CD14-positive monocyte (primary cell): ENCODE results near the gene KRT1. TPM values are rescaled to one million over a fixed set of nuclear protein-coding genes. Genes with fewer than 3 reads are reported as not detected.
A peak's percentile ranks its signal among the peaks of the same experiment; 100 is the strongest.

Source experiments
- DNase-seq, 3 donors: peaks; one replicate each; pipeline ENCODE4 v3.0.0-alpha.2; 2011 to 2022
- H2AFZ ChIP-seq: 2 replicates; pipeline ENCODE4 v1.6.0; 2012; ENCODE audit warnings: mild to moderate bottlenecking, low read depth, low read length, inconsistent platforms; ENCODE audit not compliant: insufficient read depth, poor library complexity, severe bottlenecking
- H3K27ac ChIP-seq, 2 donors: 1 replicate in 1 of 2; 2 replicates in 1 of 2; pipeline ENCODE4 v1.5.1; 2012 to 2013; ENCODE audit warnings: low read length in 2 of 2, control low read depth in 1 of 2, inconsistent platforms in 1 of 2, low read depth in 1 of 2, mild to moderate bottlenecking in 1 of 2
- H3K27me3 ChIP-seq, 2 donors: one replicate each; pipeline versions ENCODE4 v1.6.0 to v1.6.1; 2011 to 2013; ENCODE audit warnings: low read length in 2 of 2; ENCODE audit not compliant: control insufficient read depth in 2 of 2, insufficient read depth in 2 of 2
- H3K36me3 ChIP-seq, 2 donors: replicated peaks in 1 of 2; 1 replicate in 1 of 2; 2 replicates in 1 of 2; pipeline versions ENCODE4 v1.5.1 to v1.6.1; 2012 to 2013; ENCODE audit warnings: low read length in 2 of 2, control low read depth in 1 of 2, inconsistent platforms in 1 of 2, mild to moderate bottlenecking in 1 of 2; ENCODE audit not compliant: insufficient read depth in 2 of 2, control insufficient read depth in 1 of 2
- H3K4me1 ChIP-seq, 2 donors: 1 replicate in 1 of 2; 2 replicates in 1 of 2; pipeline versions ENCODE4 v1.5.1 to v1.6.1; 2012 to 2013; ENCODE audit warnings: low read length in 2 of 2, control low read depth in 1 of 2, inconsistent platforms in 1 of 2, mild to moderate bottlenecking in 1 of 2, moderate library complexity in 1 of 2; ENCODE audit not compliant: insufficient read depth in 2 of 2, control insufficient read depth in 1 of 2
- H3K4me2 ChIP-seq: replicated peaks from 2 replicates; pipeline ENCODE3; 2012; ENCODE audit warnings: low read length, moderate library complexity, mild to moderate bottlenecking; ENCODE audit not compliant: poor library complexity, severe bottlenecking; ENCODE audit errors: extremely low read depth
- H3K4me3 ChIP-seq, 3 experiments: fragments of 200-600 bp in 1 of 3; sonication (generic) in 1 of 3; replicated peaks in 1 of 3; 1 replicate in 2 of 3; 2 replicates in 1 of 3; pipeline ENCODE4 v1.5.1; 2011 to 2013; ENCODE audit warnings: low read length in 3 of 3, mild to moderate bottlenecking in 3 of 3, control low read depth in 2 of 3, low read depth in 2 of 3, inconsistent platforms in 1 of 3, moderate library complexity in 1 of 3
- H3K79me2 ChIP-seq: 2 replicates; pipeline ENCODE4 v1.6.0; 2012; ENCODE audit warnings: mild to moderate bottlenecking, control low read depth, inconsistent platforms, low read length, moderate library complexity; ENCODE audit not compliant: insufficient read depth
- H3K9ac ChIP-seq: 2 replicates; pipeline ENCODE4 v1.6.0; 2017; ENCODE audit warnings: low read length, mild to moderate bottlenecking; ENCODE audit not compliant: insufficient read depth, poor library complexity, severe bottlenecking
- H3K9me3 ChIP-seq, 2 donors: replicated peaks in 1 of 2; 1 replicate in 1 of 2; 2 replicates in 1 of 2; pipeline versions ENCODE4 v1.5.1 to v1.6.1; 2012 to 2013; ENCODE audit warnings: low read length in 2 of 2, control low read depth in 1 of 2; ENCODE audit not compliant: control insufficient read depth in 1 of 2, insufficient read depth in 1 of 2
- H4K20me1 ChIP-seq: 2 replicates; pipeline ENCODE4 v1.6.0; 2012; ENCODE audit warnings: mild to moderate bottlenecking, low read length, control low read depth, moderate library complexity; ENCODE audit not compliant: insufficient read depth
- H3K27ac Mint-ChIP-seq, 7 donors: one replicate each; pipeline ENCODE4 v1.8.0; 2020; ENCODE audit warnings: mild to moderate bottlenecking in 7 of 7, mixed read lengths in 7 of 7, moderate library complexity in 6 of 7, inconsistent platforms in 2 of 7
- H3K27me3 Mint-ChIP-seq, 3 donors: one replicate each; pipeline ENCODE4 v1.8.0; 2021 to 2022; ENCODE audit warnings: low read depth in 3 of 3, mild to moderate bottlenecking in 3 of 3, mixed read lengths in 3 of 3, moderate library complexity in 3 of 3, inconsistent platforms in 1 of 3
- H3K36me3 Mint-ChIP-seq, 2 donors: one replicate each; pipeline ENCODE4 v1.8.0; 2020; ENCODE audit warnings: mixed read lengths in 2 of 2, inconsistent platforms in 1 of 2, mild to moderate bottlenecking in 1 of 2
- H3K4me1 Mint-ChIP-seq: one replicate; pipeline ENCODE4 v1.8.0; 2020; ENCODE audit warnings: mild to moderate bottlenecking, mixed read lengths
- H3K4me3 Mint-ChIP-seq, 2 donors: one replicate each; pipeline ENCODE4 v1.8.0; 2020; ENCODE audit warnings: mild to moderate bottlenecking in 2 of 2, mixed read lengths in 2 of 2, moderate library complexity in 1 of 2
- H3K9me3 Mint-ChIP-seq, 7 donors: one replicate each; pipeline ENCODE4 v1.8.0; 2020 to 2022; ENCODE audit warnings: mixed read lengths in 7 of 7, mild to moderate bottlenecking in 6 of 7, moderate library complexity in 6 of 7, inconsistent platforms in 2 of 7
- CTCF ChIP-seq: fragments of 200-600 bp; IDR thresholded peaks from one replicate; pipeline ENCODE4 v1.8.0; 2022; ENCODE audit warnings: antibody characterized with exemption, mild to moderate bottlenecking
- WGBS: methylation state at CpG from one replicate; pipeline ENCODE4 v1.1.5; 2013; ENCODE audit warnings: missing lambda C conversion rate; ENCODE audit not compliant: insufficient coverage; 5-methylcytosine and 5-hydroxymethylcytosine counted together
- intact Hi-C, 2 donors: fragments of 100-400 bp; cut with micrococcal nuclease; formaldehyde crosslinking; loops; one replicate each; pipeline versions ENCODE4 v1.15.0 to v1.15.1; 2023
- polyA plus RNA-seq, 3 donors: library from polyadenylated mRNA; depleted of rRNA in 1 of 3; unstranded in 2 of 3; stranded (reverse) in 1 of 3; fragments of 300-500 nt in 2 of 3; fragments of >200 nt in 1 of 3; fragmentation: Illumina TruSeq in 2 of 3; gene quantifications; 1 replicate in 2 of 3; 2 replicates in 1 of 3; pipeline ENCODE4 v1.2.3, GENCODE V29; 2012 to 2021

KRT1 gene
- polyA plus RNA-seq, 3 donors = not detected

GRCh38 chr12:52690351-52691075 is 10.3 kb upstream of the KRT1 start:
- peaks cover 35 to 49% (median 36%) of the 10 kb centered on the region in 3 donors for H3K27me3 Mint-ChIP-seq
- Histone ChIP-seq H4K20me1 (no peaks in the 10 kb centered on the region), H3K27ac (no peak overlapping the region), H3K79me2 (no peaks in the 10 kb centered on the region), H3K9me3 (peaks cover 0 to 5% of the 10 kb centered on the region in 2 donors), H3K27me3 (peaks cover 17 to 34% of the 10 kb centered on the region in 2 donors), H2AFZ (peak overlapping the region; percentile 63), H3K36me3 (no peaks in the 10 kb centered on the region), H3K4me1 (peaks cover 3 to 5% of the 10 kb centered on the region in 2 donors), H3K4me2 (peak overlapping the region; percentile 57), H3K9ac (peak overlapping the region; percentile 27), H3K4me3 (peak overlapping the region in 1 of 3 experiments; percentile 51)
- 81% methylated on average over 2 of the region's 8 CpGs for WGBS
- DNase-seq = no peak
- no peak for TF ChIP-seq CTCF
- no peaks in the 10 kb centered on the region for H3K36me3 Mint-ChIP-seq
- peak overlapping the region; percentile 74 to 90 for H3K4me3 Mint-ChIP-seq
- H3K9me3 Mint-ChIP-seq = peaks cover 0 to 3% (median 0%) of the 10 kb centered on the region in 7 donors
- intact Hi-C loops = no loop called here
- H3K27ac Mint-ChIP-seq = peak overlapping the region in 1 of 7 donors; percentile 16
- H3K4me1 Mint-ChIP-seq = peaks cover 9% of the 10 kb centered on the region

- peaks cover 35 to 51% (median 36%) of the 10 kb centered on the region in 3 donors for H3K27me3 Mint-ChIP-seq
- no peak for DNase-seq
- H3K4me3 Mint-ChIP-seq = peak overlapping the region in 1 of 2 donors; percentile 23
- H4K20me1 ChIP-seq = no peaks in the 10 kb centered on the region
- H3K4me1 Mint-ChIP-seq = peaks cover 9% of the 10 kb centered on the region
- peaks cover 0 to 5% of the 10 kb centered on the region in 2 donors for H3K9me3 ChIP-seq
- H3K27me3 ChIP-seq = peaks cover 17 to 34% of the 10 kb centered on the region in 2 donors
- intact Hi-C loops = no loop called here
- H3K4me2 ChIP-seq = no peak overlapping the region
- no peak overlapping the region for H3K4me3 ChIP-seq
- TF ChIP-seq CTCF = no peak
- H3K36me3 Mint-ChIP-seq = no peaks in the 10 kb centered on the region
- H3K36me3 ChIP-seq = no peaks in the 10 kb centered on the region
- peaks cover 3 to 5% of the 10 kb centered on the region in 2 donors for H3K4me1 ChIP-seq
- no peak overlapping the region for H3K27ac Mint-ChIP-seq
- H2AFZ ChIP-seq = no peak overlapping the region
- peaks cover 0 to 3% (median 0%) of the 10 kb centered on the region in 7 donors for H3K9me3 Mint-ChIP-seq
- WGBS = no CpG with 5 or more reads among the region's 1 CpG
- H3K27ac ChIP-seq = no peak overlapping the region
- no peaks in the 10 kb centered on the region for H3K79me2 ChIP-seq
- no peak overlapping the region for H3K9ac ChIP-seq
These were observed 9.7 kb upstream of the KRT1 start for GRCh38 chr12:52689936-52690335.
